Right hindlimb (tissue), 1 donor: ENCODE measurements around the gene ZC3H18.

Experiments used
- DNase-seq: peaks from one replicate; pipeline ENCODE4 v3.0.0-alpha.2; 2018

ZC3H18 gene

DNA sequence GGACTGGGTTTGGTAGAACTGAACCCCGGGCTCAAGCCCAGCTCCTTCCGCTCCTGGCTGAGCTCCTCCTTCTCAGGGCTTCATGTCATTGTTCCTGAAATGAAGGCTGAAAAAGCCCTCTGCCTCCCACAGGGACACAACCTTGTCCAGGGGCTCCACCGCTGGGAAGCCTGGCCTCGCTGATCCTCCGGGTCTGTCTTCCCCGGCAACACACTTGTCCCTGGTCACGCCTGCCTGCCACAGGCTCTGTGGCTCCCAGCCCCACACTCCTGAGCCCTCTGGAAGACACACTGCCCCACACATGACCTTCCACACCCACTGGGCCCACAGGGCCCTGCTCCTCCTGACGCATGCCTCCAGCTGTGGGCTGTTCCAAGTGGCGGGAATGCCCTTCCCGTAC is 18.0 kb upstream of the ZC3H18 start:
- DNase-seq, result no peak

DNA sequence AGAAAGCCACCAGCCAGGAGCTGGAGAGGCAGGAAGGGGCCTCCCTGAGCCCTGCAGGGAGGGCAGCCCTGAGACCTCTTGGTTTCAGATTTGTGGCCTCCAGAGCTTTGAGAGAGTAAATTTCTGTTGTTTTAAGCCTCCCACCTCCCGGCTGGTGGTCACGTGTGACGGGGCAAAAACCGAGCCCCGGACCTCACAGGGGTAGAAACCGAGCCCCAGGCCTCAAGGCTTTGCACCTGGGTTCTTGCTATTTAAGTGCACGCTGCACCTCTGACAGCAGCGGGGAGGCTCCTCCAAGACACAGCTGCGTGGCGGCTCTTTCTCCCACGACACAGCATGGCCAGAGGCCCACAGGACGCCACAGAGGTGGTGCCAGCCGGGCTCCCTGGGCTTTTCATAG is 17.4 kb upstream of the ZC3H18 start:
- no peak for DNase-seq

DNA sequence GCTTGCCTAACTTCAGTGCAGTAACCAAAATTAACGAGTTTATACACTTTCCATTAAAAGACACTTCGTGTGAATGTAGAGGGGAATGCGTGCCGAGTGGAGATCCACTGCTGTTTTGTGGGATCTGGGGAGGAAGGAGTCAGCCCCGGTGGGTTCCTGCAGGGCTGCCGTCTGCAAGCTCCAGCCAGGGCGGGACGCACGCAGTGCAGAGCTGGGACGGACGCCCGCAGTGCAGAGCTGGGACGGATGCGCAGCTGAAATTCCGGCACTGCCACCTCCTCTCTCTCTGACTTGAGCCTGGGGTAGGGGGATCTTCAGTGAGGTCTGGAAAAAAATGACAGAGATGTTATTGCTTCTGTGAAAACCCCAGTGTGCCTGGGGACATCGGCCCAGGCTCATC is 16.5 kb upstream of the ZC3H18 start:
- DNase-seq, result no peak

DNA sequence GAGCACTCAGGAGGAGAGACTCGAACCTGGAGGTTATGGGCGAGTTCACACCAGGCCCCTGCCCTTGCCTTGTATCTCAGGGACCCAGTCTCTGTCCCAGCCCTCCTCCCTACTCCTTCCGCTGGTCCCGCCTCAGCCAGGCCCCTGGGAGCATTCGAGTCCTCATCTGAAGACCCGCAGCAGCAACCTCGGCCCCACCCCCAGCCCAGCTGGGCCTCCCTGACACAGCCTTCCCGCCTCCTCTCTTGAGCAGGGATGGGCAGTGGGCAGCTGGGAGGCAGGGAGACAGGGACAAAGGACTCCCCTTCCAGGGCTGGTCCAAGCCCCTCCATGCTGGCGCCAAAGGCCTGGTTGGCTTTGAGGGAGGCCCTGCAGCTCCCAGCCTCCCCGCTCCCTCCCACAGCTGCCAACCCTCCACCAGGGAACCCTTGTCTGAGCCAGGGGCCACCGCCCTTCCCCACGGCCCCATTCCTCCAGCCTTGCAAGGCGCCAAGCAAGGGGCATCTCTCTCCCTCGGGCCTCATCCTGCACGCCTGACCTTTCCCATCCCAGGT is 15.4 kb upstream of the ZC3H18 start:
- DNase-seq, result no peak

DNA sequence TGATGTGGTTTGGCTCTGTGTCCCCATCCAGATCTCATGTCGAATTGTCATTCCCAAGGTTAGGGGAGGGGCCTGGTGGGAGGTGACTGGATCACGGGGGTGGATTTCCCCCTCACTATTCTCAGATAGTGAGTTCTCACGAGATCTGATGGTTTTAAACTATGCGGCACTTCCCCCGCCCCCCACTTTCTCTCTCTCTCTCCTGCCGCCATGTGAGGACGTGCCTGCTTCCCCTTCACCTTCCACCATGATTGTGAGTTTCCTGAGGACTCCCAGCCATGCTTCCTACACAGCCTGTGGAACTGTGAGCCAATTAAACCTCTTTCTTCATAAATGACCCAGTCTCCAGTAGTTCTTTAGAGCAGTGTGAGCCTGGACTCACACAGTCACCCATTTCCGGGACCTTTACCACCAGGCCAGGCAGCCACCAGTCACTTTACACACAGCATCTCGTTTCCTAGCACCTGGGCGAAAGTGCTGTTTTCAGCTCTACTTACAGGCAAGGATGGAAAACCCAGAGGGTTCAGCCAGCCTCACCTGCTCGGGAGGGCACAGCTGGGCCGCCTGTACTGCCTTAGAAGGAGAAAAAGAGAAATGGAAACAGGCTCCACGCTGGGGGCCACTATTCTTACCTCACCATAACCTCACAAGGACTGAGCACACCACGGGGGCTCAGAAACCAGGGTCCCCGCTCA is 13.8 kb upstream of the ZC3H18 start:
- DNase-seq, result no peak

DNA sequence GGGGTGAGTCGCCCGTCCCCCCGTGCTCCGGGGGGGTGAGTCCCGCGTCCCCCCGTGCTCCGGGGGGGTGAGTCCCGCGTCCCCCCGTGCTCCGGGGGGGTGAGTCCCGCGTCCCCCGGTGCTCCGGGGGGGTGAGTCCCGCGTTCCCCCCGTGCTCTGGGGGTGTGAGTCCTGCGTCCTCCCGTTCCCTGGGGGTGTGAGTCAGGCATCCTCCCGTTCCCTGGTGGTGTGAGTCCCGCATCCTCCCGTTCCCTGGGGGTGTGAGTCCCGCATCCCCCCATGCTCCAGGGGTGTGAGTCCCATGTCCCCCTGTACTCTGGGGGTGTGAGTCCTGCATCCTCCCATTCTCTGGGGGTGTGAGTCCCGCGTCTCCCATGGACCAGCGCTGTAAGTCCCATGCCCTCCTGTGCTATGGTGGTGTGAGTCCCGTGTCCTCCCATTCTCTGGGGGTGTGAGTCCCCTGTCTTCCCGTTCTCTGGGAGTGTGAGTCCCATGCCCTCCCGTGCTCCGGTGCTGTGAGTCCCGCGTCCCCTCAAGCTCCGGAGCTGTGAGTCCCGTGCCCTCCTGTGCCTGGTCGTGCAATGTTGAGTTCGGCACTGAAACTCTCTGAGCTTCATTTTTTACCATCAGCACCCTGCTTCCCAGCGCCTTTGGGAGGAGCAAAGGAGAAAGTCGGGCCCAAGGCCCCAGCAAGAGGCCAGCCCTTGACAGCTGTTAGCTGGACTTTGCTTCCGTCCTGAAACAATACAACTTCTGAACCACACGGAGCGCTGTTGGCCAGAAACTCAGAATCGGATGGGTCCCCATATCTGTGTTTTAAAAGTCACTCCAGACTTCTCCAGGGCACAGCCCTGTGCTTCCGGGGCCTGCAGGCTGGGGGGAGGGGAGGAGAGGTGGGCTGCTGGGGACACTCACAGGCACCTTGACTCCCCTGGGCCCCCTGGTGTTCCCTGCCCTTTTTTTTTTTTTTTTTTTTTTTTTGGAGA is 11.5 kb upstream of the ZC3H18 start:
- peak; percentile 77 for DNase-seq

DNA sequence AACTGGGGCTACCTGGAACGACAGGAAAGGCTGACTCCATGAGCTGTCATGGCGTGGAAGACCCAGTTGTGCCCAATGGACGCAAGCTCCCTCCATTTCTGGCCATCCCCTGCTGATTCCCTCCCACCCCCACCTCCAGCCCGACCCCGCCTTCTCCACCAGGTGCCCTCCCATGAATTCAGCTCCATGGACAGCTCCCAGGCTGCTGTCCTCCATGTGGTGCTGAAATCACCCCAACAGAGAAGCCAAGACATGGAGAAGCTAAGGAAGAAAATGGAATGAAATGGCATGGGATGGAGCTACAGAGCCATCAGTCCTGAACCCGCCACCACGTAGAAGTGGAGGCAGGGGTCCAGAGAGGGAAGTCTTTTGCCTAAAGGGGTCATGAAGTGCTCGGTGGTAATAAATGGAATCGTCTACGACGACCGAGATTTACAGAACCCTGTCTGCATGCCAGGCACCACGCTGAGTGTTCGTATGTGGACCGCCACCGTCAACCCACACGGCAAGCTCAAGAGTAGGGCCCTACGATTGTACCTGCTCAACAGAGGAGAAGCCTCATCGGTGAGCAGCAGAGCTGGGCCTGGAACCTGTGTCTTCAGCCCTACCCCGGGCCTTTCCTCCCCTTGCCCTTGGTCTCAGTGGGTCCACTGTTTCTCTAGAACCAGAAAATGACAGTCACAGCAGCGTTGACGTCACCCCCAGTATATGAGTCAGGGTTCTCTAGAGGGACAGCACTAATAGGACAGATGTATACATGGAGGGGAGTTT is 9.3 kb upstream of the ZC3H18 start:
- DNase-seq, result peak; percentile 61

DNA sequence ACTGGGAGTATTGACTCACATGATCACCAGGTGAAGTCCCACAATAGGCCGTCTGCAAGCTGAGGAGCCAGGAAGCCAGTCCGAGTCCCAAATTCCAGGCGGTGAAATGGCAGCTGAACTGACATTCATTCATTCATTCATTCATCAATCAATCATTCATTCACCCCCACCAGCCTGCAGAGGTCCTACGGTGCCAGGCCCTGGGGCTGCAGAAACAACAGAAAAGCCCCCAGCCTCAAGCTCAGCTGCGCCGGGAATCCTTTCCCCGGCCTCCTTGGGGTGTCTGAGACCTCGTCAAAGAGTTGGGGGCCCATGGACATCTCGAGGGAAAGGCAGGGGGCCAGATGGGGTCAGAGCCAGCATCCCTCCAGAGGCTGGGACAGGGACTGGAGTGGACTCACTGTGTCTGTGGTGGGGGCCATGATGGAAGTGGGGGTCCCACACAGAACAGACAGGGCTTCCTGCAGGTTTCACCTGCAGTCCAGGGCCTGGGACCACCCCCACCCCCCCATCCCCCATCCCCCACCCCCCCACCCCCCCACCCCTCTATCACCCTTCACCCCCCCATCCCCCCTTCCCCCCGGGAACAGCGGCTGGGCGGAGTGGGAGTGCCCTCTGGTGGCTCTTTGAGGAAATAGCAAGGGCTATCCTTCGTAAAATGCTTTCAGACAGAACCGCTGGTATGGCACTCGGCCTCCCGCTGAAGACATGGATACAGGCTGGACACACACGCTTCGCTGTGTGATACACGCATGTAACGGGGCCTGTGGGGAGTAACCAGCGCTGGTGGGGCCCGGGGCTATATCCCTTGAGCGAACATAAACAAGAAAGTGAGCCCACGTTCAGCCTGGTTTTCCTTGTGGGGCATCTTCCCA is 8.5 kb upstream of the ZC3H18 start:
- DNase-seq, result no peak

DNA sequence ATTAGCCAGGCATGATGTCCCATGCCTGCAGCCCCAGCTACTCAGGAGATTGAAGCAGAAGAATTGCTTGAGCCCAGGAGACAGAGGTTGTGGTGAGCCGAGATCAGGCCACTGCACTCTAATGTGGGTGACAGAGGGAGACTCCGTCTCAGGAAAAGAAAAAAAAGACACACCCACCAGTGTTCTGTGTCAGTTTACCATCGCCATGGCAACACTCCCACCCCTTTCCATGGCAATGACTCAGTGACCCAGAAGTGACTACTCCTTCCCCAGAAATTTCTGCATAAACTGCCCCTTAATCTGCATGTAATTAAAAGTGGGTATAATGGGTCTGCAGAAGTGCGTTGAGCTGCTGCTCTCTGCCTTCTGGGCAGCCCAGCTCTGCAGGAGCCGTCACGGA is 4.0 kb upstream of the ZC3H18 start:
- DNase-seq, result no peak

DNA sequence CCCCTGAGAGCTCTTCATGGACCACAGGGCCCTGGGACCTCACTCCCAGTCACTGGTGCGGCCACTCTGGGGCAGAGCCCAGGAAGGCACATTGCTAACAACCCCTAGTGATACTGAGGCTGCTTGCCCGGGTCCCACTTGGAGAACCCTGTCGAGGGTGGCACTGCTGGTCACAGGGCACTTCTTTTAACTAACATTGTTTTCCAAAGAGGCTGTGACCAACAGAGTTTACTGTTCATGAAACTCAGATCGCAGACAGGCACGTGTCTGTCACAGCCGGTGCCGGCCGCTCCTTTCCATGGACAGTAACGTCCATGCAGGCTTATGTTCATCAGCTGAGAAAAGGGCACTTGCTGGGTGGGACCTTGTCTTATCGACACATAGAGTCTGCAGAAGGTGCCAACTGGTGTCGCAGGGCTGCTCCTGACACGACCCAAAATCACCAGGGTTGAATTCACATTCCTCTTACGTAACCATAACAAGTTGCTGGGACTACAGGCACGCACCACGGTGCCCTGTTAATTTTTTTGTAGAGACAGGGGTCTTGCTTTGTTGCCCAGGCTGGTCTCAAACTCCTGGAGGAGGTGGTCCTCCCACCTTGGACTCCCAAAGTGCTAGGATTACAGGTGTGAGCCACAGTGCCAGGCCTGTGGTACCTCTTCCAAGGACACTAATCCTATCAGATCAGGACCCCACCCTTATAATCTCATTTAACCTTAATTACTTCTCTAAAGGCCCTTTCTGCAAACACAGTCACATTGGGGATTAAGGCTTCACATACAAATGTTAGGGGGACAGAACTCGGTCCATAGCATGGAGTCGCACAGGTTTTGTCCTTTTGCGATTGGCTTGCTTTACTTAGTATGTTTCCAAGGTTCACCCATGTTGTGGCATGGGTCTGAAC is 1.2 kb upstream of the ZC3H18 start:
- no peak for DNase-seq

DNA sequence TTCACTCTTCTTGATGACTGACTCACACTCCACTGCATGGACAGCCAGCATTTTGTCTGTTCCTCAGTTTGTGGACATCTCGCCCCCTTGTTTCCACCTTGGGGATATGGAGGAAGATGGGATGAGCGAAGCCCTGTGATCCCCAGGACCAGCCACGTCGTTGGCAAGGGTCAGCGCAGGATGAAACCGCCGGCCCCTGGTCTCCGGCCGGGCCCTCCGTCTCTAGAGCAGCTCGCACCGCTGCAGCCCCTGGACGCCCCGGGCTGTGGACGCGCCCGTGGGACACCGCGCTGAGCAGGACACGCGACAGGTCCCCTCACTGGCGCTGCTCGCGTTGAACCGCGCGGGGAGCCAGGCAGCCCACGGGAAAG is 604 bp upstream of the ZC3H18 start:
- DNase-seq, result no peak

DNA sequence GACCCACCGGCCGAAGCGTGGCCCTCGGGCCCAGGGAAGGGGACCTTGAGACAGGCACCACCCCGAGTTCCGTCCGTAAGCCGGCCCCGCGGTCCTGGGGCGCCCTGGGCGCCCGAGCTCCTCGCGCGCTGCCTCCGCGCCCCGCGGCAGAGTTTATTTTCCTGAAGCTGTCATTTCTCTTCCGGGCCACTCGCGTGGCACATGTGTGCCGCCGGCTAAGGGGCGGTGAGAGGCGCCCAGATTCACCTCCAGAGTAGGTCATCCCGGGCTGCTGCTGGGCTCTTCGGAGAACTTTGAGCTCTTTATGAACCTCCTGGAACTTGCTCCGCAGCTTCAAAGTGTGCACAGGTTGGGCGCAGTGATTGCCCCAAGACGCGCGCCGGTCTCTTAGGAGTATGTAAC is 489 bp downstream of the ZC3H18 start:
- no peak for DNase-seq

DNA sequence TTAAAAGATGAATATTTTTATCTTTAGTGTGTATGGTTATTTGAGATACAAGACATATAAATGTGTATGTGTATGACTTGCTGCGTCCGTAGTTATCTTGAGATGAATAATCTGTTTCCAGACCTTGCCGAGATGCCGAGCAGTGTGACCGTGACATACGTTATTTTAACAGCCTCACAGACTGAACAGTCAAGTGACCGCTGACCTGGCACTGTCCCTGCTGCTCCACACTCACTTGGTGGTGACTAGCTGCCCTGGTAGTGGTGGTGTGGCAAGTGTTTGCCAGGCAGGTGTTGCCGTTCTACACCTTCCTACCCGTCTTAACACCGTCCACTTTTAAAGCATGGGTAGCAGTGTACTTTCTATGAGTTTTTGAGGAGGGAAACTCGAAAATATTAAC is 5.0 kb downstream of the ZC3H18 start:
- no peak for DNase-seq

DNA sequence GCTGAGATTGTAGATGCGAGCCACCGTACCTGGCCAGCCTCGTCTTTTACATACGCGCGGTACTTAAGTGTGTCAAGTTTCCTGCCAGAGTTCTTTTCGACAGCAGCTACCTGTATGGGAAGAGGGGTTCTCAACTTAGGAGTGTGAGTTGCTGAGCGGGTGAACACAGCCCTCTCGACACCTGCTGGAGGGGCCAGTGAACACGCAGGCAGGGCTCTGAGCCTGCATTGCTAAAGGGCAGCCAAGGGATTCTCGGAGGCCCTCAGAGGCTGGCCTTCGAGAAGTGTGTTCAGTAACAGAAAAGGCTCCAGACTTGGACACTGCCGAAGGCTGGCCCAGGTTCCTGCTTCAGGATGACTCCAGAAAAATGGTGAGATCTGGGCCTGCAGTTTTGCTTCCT is 6.1 kb downstream of the ZC3H18 start:
- no peak for DNase-seq

DNA sequence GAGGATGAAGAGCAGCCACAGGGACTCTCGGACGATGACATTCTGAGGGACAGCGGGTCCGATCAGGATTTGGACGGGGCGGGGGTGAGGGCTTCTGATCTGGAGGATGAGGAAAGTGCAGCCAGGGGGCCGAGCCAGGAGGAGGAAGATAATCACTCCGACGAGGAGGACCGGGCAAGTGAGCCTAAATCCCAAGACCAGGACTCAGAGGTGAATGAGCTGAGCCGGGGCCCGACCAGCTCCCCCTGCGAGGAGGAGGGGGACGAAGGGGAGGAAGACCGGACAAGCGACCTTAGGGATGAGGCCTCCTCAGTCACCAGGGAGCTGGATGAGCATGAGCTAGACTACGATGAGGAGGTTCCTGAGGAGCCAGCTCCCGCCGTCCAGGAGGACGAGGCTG is 7.0 kb downstream of the ZC3H18 start:
- no peak for DNase-seq

DNA sequence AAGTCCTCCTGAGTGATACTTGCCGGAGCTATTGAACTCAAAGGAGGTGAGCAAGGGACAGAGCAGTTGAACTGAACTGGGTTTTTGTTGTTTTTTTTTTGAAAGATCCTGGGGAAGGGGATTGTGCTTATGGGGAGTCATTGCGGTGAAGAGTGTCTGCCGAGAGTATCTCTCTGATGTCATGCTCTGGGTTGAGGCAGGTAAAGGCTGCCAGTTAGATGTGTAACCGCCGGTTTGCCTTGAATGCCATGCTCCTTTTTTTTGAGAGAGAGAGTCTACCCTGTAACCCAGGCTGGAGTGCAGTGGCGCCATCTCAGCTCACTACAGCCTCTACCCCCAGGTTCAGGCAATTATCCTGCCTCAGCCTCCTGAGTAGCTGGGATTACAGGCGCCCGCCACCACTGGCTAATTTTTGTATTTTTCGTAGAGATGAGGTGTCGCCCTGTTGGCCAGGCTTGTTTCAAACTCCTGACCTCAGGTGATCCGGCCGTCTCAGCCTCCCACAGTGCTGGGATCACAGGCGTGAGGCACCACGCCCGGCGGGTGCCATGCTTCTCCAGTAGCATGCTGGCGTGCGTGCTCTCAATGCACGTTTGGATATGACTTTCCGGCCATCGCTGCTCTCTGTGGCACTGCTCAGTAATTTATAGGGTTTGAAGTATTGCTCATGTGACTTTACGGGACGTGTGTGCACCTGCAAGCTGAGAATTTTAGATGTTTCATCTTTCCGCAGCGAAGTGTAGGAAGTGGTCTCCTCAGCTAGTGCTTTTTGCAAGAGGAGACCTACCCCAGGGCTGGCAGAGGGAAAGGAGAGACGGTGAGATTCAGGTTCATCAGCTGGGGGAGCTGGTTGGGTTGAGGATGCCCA is 8.5 kb downstream of the ZC3H18 start:
- DNase-seq, result no peak

DNA sequence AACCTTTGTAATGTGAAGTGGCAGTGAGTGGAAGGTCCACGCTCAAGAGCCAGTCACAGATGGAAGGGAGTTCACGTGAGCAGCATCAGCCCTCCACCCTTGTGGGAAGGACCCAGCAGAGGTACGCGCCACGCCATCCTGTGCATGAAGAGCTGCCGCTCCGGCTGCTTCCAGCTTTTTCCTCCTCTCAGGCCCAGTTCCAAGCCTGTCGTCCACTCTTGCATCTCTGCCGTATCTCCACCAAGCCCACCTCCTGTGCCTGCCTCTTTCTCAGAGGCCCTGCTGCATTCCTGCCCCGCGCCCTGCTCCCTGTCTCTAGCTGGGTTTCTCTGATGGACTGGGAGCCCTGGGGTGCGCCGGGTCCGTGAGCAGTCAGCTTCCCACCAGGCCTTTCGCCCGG is 10.2 kb downstream of the ZC3H18 start:
- DNase-seq, result no peak

DNA sequence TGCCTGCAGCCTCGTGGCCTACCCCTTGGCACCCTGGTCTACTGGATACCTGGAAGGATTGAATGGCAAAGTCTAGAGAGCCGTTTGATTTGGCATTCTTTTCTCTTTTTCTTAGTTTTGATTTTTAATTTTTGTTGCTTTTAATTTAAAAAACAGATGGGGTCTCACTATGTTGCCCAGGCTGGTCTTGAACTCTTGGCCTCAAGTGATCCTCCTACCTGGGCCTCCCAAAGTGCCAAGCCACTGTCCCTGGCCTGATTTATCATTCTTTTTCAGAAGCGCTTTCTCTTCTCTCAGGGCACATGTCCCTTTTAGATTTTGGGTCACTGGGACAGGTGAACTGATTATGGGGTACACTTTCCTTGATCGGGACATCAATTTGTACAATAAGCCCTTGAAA is 10.8 kb downstream of the ZC3H18 start:
- no peak for DNase-seq

DNA sequence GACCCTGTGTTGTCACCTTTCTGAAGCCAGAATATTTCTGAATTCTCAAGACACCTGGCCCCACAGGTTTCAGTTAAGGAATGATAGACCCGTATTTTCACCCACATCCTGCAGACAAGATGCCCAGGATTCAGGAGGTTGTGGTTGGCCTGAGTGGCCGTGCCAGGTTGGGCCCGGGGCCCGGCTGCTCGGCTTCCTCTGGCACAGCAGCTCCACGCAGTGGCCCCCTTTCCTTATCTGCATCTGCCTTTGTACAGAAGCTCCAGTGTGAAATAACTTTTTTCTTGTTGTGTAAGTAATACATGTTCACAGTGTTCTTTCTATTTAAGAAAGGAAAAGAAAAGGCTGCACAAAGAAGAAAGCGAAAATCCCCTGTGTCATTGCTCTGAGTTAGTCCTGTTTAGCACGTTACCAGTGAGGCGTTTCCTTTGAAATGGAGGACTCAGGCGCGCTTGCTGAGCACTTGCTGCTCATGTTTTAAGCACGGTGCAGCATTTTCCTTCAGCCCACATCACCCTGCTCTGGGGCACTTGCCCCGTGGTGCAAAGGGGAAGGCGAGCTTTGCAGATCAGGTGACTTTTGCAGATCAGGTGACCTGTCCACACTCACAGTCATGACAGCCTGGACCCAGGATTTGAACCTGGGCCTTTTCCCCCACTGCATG is 12.8 kb downstream of the ZC3H18 start:
- DNase-seq, result no peak

DNA sequence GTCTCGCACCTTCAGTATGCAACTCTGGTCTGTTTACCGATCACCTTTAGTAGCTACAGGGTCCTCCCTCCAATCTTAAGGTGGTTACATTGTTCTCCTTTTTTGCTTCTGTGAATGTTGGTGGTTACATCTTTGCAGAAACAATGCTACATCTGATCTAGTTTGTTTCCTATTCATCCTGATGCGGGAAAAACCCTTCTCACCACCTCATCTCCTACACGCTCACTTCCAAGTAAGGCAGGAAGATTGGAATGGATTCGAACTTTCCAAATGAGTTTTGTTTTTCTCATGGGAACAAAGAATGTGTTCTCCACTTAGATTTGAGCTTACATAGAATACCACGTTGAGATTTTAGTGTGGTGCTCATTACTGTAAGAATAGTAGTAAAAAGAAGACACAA is 14.5 kb downstream of the ZC3H18 start:
- DNase-seq, result no peak
